Erythroblast (primary cell): Measurements from ENCODE around the gene RPS6KA2.

ENCODE experiments used
- GATA1 ChIP-seq: IDR thresholded peaks from 2 replicates; pipeline ENCODE4 v1.6.1; 2011; ENCODE audit warnings: low read depth, mild to moderate bottlenecking, control low read depth, low read length, moderate library complexity
- POLR2A ChIP-seq: IDR thresholded peaks from 2 replicates; pipeline ENCODE4 v1.6.1; 2011; ENCODE audit warnings: mild to moderate bottlenecking, low read length

DNA sequence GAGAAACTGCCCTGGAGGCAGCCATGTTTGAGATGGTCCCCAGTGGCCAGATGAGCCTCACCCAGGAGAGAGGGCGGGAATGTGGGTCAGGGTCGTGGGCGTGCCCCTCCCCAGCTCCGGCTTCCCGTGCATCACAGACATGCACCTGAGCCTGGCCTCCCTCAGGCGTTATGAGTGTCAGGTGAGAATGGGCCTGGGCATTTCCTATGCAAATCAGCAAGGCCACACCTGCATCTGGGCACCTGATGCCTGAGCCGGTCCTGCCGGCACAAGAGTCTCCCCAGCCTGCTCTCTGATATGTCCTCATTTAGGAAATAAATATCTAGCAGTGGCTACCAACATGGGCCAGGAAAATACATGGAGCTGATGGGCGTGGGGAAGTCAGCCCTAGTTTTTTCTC, 123.0 kb downstream of the RPS6KA2 start:
- no peak for TF ChIP-seq POLR2A
- no peak for TF ChIP-seq GATA1
